ENCODE results near the gene TMCO4. TPM values are rescaled to one million over a fixed set of nuclear protein-coding genes. Genes with fewer than 3 reads are reported as not detected.

Gene TMCO4
- total RNA-seq, 1 experiment from 2014 or later: 15.1 TPM

DNA sequence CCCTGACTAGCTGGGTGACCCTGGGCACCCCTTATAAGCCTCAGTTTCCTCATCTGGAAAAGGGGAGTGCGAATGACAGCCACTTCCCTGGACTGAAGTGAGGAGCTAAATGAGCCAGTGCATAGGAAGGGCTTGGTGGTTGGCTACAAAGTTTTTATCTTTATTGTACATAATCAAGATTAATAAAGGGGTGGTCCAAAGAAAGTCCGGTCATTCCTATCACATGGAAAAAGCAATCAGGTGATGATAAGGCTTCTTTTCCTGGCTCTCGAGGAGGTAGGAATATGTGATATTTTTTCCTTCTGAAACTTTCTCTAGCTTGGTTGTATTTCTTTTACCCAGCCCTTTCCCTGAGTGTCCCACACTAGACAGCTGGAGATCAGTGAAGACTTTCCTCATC lies 56.5 kb downstream of the TMCO4 start:
- ChIA-PET CTCF (no interaction called here), POLR2A (no interaction called here)
- H3K36me3 Mint-ChIP-seq (ENCODE audit: insufficient read depth, unreplicated experiment): no peaks in the 10 kb centered on the region

GRCh38 chr1:19739628-19740027 lies 60.1 kb downstream of the TMCO4 start:
- Histone ChIP-seq H3K36me3 (ENCODE audit: control insufficient read depth, insufficient read depth, low read length) (no peaks in the 10 kb centered on the region), H3K27me3 (replicated peaks; ENCODE audit: control insufficient read depth, insufficient read depth, low read length) (no peaks in the 10 kb centered on the region), H3K9me3 (no peaks in the 10 kb centered on the region), H3K4me1 (peaks cover 16% of the 10 kb centered on the region; the same call in 1 of the 2 replicates), H3K4me3 (ENCODE audit: low read depth, low read length) (no peak overlapping the region)
- Mint-ChIP-seq H3K4me1 (ENCODE audit: low read depth, unreplicated experiment) (peaks cover 11% of the 10 kb centered on the region), H3K27ac (ENCODE audit: unreplicated experiment) (no peak overlapping the region), H3K4me3 (ENCODE audit: unreplicated experiment) (no peak overlapping the region), H3K9me3 (ENCODE audit: unreplicated experiment) (no peaks in the 10 kb centered on the region), H3K27me3 (ENCODE audit: insufficient read depth, unreplicated experiment) (no peaks in the 10 kb centered on the region), H3K36me3 (ENCODE audit: insufficient read depth, unreplicated experiment) (no peaks in the 10 kb centered on the region)
- ChIA-PET POLR2A (no interaction called here), CTCF (interaction anchor here (1.0 kb wide), 1 partner anchor 78 kb away, joined by 3 read pairs; no protein-coding TSS in a partner anchor)
- TF ChIP-seq CTCF (IDR thresholded peaks at IDR 0.05; ENCODE audit: insufficient read depth in 1 of 2, low read depth in 1 of 2, low read length in 1 of 2, severe bottlenecking in 1 of 2, unreplicated experiment in 1 of 2): no peak
- BruUV-seq (replicated peaks): no TSS peak
- no peak for DNase-seq
- intact Hi-C loops (cut with micrococcal nuclease; ENCODE audit: unreplicated experiment): no loop called here

More for the DNA sequence above, 56.5 kb downstream of the TMCO4 start:
- TF ChIP-seq CTCF (IDR thresholded peaks at IDR 0.05; ENCODE audit: insufficient read depth in 1 of 2, low read depth in 1 of 2, low read length in 1 of 2, severe bottlenecking in 1 of 2, unreplicated experiment in 1 of 2): no peak
- Mint-ChIP-seq H3K27me3 (ENCODE audit: insufficient read depth, unreplicated experiment) (no peaks in the 10 kb centered on the region), H3K4me1 (ENCODE audit: low read depth, unreplicated experiment) (peaks cover 3% of the 10 kb centered on the region), H3K9me3 (ENCODE audit: unreplicated experiment) (no peaks in the 10 kb centered on the region), H3K4me3 (ENCODE audit: unreplicated experiment) (no peak overlapping the region), H3K27ac (ENCODE audit: unreplicated experiment) (no peak overlapping the region)
- H3K36me3 ChIP-seq (ENCODE audit: control insufficient read depth, insufficient read depth, low read length): no peaks in the 10 kb centered on the region
- no peaks in the 10 kb centered on the region for H3K27me3 ChIP-seq (replicated peaks; ENCODE audit: control insufficient read depth, insufficient read depth, low read length)
- peaks cover 7% of the 10 kb centered on the region; the same call in 1 of the 2 replicates for H3K4me1 ChIP-seq
- intact Hi-C loops (cut with micrococcal nuclease; ENCODE audit: unreplicated experiment): no loop called here
- DNase-seq: no peak
- no TSS peak for BruUV-seq (replicated peaks)
- H3K4me3 ChIP-seq (ENCODE audit: low read depth, low read length): no peak overlapping the region
- H3K9me3 ChIP-seq: no peaks in the 10 kb centered on the region

- Mint-ChIP-seq H3K27ac (ENCODE audit: unreplicated experiment) (no peak overlapping the region), H3K36me3 (ENCODE audit: insufficient read depth, unreplicated experiment) (no peaks in the 10 kb centered on the region), H3K9me3 (ENCODE audit: unreplicated experiment) (no peaks in the 10 kb centered on the region), H3K27me3 (ENCODE audit: insufficient read depth, unreplicated experiment) (no peaks in the 10 kb centered on the region), H3K4me1 (ENCODE audit: low read depth, unreplicated experiment) (peaks cover 11% of the 10 kb centered on the region), H3K4me3 (ENCODE audit: unreplicated experiment) (no peak overlapping the region)
- CTCF ChIA-PET: interaction anchor here (1.0 kb wide), 1 partner anchor 77 kb away, joined by 3 read pairs; no protein-coding TSS in a partner anchor
- DNase-seq: no peak
- no peak overlapping the region for H3K4me3 ChIP-seq (ENCODE audit: low read depth, low read length)
- no peaks in the 10 kb centered on the region for H3K36me3 ChIP-seq (ENCODE audit: control insufficient read depth, insufficient read depth, low read length)
- POLR2A ChIA-PET: no interaction called here
- H3K4me1 ChIP-seq: peaks cover 16% of the 10 kb centered on the region; the same call in 1 of the 2 replicates
- no peaks in the 10 kb centered on the region for H3K27me3 ChIP-seq (replicated peaks; ENCODE audit: control insufficient read depth, insufficient read depth, low read length)
- BruUV-seq (replicated peaks): no TSS peak
- TF ChIP-seq CTCF (IDR thresholded peaks at IDR 0.05; ENCODE audit: insufficient read depth in 1 of 2, low read depth in 1 of 2, low read length in 1 of 2, severe bottlenecking in 1 of 2, unreplicated experiment in 1 of 2): no peak
- no peaks in the 10 kb centered on the region for H3K9me3 ChIP-seq
- intact Hi-C loops (cut with micrococcal nuclease; ENCODE audit: unreplicated experiment): no loop called here
Measured at GRCh38 chr1:19738669-19739068, 61.0 kb downstream of the TMCO4 start.
